Muscle of leg (tissue), 11 donors: ENCODE results near the gene PRR23C. TPM values are rescaled to one million over a fixed set of nuclear protein-coding genes. Genes with fewer than 3 reads are reported as not detected.
"Not testable (repeated sequence)": the region's sequence is repeated elsewhere in the genome, so short reads cannot be mapped to it uniquely, and the experiment has no call there.

ENCODE experiments used
- DNase-seq: peaks from one replicate; pipeline ENCODE4 v3.0.0; 2013
- H3K27ac ChIP-seq: one replicate; pipeline ENCODE4 v1.5.1; 2013; ENCODE audit warnings: mild to moderate bottlenecking, low read length, control low read depth
- H3K27me3 ChIP-seq: one replicate; pipeline ENCODE4 v1.6.1; 2013; ENCODE audit warnings: low read length; ENCODE audit not compliant: control insufficient read depth, insufficient read depth
- H3K36me3 ChIP-seq: one replicate; pipeline ENCODE4 v1.6.1; 2013; ENCODE audit warnings: low read length; ENCODE audit not compliant: control insufficient read depth, insufficient read depth
- H3K4me1 ChIP-seq: one replicate; pipeline ENCODE4 v1.6.1; 2013; ENCODE audit warnings: low read length; ENCODE audit not compliant: control insufficient read depth, insufficient read depth
- H3K4me3 ChIP-seq: one replicate; pipeline ENCODE4 v1.5.1; 2013; ENCODE audit warnings: low read length, control low read depth
- H3K9me3 ChIP-seq: replicated peaks from 2 replicates; pipeline ENCODE4 v1.6.1; 2013; ENCODE audit warnings: low read depth, low read length; ENCODE audit not compliant: control insufficient read depth
- WGBS: methylation state at CpG from one replicate; pipeline ENCODE4 v1.1.5; 2013; ENCODE audit warnings: missing lambda C conversion rate; ENCODE audit not compliant: insufficient coverage; 5-methylcytosine and 5-hydroxymethylcytosine counted together
- polyA plus RNA-seq, 8 donors: library from polyadenylated mRNA; unstranded; fragments of 120-200 nt; gene quantifications; one replicate each; pipeline versions ENCODE4 v1.2.1 to v1.2.3, GENCODE V29; 2013; ENCODE audit warnings: inconsistent platforms in 1 of 8, low replicate concordance in 1 of 8; ENCODE audit not compliant: insufficient read length in 8 of 8, insufficient read depth in 1 of 8
- total RNA-seq: library from RNA; stranded (reverse); fragments of 120-200 nt; gene quantifications from one replicate; pipeline ENCODE4 v1.2.4, GENCODE V29; 2013

Gene PRR23C
- total and polyA plus RNA-seq, 9 donors = not detected

DNA sequence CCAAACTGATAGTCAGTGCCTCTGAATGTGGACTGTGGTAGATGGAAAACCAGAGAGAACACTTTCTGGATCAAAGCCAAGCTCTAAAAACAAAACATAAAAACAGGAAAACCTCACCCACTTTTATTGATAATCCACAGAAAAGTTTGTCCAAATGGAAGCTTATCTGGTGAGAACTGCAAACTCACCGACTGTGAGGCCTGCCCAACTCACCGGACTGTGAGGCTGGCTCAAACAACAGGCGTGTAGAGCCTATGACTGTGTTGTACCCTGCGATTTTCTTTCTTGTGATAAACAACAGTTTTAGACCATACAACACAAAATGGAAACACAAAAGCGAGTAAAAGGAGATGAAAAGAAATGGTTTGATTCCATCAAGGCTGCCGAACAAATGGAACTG is 7.2 kb downstream of the PRR23C start:
- 100% methylated on average over 1 of the region's 6 CpGs for WGBS
- no peak for DNase-seq

DNA sequence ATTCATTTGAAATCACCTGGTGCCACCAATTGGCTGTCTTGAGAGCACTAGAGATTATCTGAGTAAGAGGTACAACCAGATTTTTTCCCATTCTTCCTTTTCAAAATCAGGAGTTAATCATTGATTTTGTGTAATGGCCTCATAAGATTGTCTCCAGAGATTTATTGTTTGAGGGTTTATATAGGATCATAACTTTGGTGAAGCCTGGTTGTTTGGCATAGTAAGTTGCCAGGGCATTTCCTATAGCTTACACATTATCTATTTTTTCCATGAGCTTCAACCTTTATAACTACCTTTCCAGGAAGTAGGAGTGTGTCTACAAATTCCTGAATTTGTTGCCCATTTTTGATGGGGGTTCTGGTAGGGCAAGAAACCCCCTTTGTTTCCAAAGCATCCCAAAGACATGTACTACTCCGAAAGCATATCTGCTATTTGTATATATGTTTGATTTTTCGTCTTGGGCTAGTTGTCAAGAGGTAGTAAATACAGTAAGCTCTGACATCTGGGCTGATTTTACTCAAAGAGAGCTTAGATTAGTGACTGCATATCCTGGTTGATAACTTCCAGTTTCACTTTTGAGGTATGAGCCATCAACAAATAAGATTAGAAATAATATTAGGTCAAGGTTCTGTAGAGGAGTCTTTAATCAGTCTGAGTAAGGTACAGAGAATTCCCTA is 12.2 kb downstream of the PRR23C start:
- Histone ChIP-seq H3K9me3 (no peaks in the 10 kb centered on the region), H3K4me3 (no peak overlapping the region), H3K36me3 (no peaks in the 10 kb centered on the region), H3K27me3 (no peaks in the 10 kb centered on the region), H3K4me1 (no peaks in the 10 kb centered on the region), H3K27ac (no peak overlapping the region)
- no peak for DNase-seq
- 60% methylated on average over 1 of the region's 2 CpGs for WGBS

More for the DNA sequence above, 7.2 kb downstream of the PRR23C start:
- H3K4me1 ChIP-seq = no peaks in the 10 kb centered on the region
- no peaks in the 10 kb centered on the region for H3K27me3 ChIP-seq
- H3K27ac ChIP-seq = no peak overlapping the region
- H3K36me3 ChIP-seq = no peaks in the 10 kb centered on the region
- H3K4me3 ChIP-seq = no peak overlapping the region
- H3K9me3 ChIP-seq = no peaks in the 10 kb centered on the region

DNA sequence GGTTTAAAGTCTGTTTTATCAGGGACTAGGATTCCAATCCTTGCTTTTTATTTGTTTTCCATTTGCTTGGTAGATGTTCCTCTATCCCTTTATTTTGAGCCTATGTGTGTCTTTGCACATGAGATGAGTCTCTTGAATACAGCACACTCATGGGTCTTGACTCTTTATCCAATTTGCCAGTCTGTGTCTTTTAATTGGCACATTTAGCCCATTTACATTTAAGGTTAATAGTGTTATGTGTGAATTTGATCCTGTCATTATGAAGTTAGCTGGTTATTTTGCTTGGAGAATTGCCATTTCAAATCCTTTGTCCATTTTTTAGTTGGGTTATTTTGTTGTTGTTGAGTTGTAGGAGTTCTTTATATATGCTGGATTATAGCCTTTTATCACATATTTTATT is 14.1 kb downstream of the PRR23C start:
- H3K9me3 ChIP-seq, H3K4me3 ChIP-seq, H3K36me3 ChIP-seq, H3K27ac ChIP-seq, DNase-seq, H3K27me3 ChIP-seq, H3K4me1 ChIP-seq: not testable (repeated sequence)

DNA sequence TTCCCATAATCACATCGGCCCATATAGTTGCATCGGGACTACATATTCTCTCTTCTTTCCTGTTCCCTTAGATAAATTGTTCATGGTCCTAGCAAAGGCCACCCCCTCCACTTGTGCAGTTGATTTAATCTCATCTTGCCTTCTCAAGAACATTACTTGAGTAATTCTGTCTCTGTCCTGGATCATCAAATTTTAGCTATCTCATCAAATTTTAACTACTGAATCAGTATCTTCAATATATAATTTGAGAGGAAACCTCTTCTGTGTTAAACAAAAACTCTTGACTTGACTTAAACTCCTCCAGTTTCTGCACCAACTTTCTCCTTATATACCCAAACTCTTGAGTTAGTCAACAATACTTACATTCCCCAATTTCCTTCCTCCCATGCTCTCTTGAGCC is 19.7 kb downstream of the PRR23C start:
- Histone ChIP-seq H3K27ac (no peak overlapping the region), H3K4me1 (no peaks in the 10 kb centered on the region), H3K36me3 (no peaks in the 10 kb centered on the region), H3K27me3 (no peaks in the 10 kb centered on the region), H3K9me3 (peaks cover 2% of the 10 kb centered on the region), H3K4me3 (no peak overlapping the region)
- no peak for DNase-seq
- WGBS = 94% methylated on average over 2 of the region's 2 CpGs

DNA sequence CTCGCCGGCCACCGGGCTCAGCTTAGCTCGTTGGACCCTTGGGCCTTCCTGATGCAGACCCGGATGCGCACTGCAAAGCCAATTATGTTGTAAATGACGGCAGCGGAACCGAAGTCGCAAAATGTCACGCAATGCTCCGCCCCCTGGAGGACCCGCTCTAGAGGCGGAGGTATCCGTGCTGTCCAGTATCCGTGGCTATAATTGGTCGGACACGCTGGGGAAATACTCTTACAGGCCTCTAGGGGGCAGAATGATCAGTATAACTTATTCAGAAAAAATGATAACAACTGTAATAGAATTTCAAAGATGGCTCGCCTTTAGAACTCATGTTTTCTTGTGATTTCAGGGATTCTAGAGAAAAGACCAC is 23.8 kb downstream of the PRR23C start, which contains the start of gene PRR23B:
Gene PRR23B (minus strand): TSS at position 59 of the 367 bp plus-strand sequence. CDS start 265 bp downstream, outside the sequence.
- H3K4me3 ChIP-seq = no peak within 1 kb of the TSS
- H3K4me1 ChIP-seq = no peaks in the 10 kb centered on the region
- H3K9me3 ChIP-seq = peaks cover 2% of the 10 kb centered on the region
- no peak for DNase-seq
- H3K36me3 ChIP-seq = no peaks in the 10 kb centered on the region
- no peaks in the 10 kb centered on the region for H3K27me3 ChIP-seq
- 65% methylated on average over 14 of the region's 19 CpGs for WGBS
- H3K27ac ChIP-seq = no peak within 1 kb of the TSS

DNA sequence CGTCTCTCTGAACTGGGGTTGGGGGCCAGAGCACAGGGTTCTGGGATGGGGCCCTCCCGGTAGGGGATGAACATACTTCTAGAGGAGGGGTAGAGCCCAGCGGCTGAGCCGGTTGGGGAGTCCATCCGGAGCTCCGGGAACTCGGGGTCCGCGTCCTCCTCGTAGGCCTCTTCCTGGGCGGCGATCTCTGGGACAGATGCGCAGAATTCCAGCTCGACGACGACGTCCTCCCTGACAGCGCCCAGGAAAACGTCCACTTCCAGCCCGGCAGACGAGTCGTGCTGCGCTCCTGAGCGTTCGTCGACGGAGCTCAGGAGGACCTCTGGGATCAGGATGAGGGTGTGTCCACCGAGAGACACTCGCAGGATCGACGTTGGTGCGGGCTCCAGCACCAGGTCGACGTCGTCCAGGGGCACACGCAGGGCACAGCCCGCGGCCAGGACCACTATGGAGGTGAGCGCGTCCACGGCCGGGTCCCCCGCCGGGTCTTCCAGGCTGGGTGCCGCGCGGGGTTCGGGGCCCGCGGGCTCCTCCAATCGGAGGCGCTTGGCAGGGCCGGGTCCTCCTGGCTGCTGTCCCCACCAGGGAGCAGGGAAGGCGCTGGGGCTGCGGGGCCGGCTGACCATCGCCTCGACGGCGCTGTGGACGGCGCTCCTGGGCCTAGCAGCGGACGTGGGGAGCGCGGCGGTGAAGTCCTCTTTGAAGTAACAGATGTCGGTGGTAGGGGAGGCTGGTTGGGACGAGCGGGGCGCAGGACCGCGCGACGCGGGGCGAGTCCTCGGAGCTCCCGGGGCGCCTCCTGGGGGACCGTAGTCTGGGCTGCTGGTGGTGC is 24.4 kb downstream of the PRR23C start:
- H3K27ac ChIP-seq = no peak overlapping the region
- 54% methylated on average over 81 of the region's 81 CpGs for WGBS
- DNase-seq = no peak
- H3K36me3 ChIP-seq = no peaks in the 10 kb centered on the region
- H3K9me3 ChIP-seq = peaks cover 2% of the 10 kb centered on the region
- no peaks in the 10 kb centered on the region for H3K4me1 ChIP-seq
- H3K27me3 ChIP-seq = no peaks in the 10 kb centered on the region
- no peak overlapping the region for H3K4me3 ChIP-seq

DNA sequence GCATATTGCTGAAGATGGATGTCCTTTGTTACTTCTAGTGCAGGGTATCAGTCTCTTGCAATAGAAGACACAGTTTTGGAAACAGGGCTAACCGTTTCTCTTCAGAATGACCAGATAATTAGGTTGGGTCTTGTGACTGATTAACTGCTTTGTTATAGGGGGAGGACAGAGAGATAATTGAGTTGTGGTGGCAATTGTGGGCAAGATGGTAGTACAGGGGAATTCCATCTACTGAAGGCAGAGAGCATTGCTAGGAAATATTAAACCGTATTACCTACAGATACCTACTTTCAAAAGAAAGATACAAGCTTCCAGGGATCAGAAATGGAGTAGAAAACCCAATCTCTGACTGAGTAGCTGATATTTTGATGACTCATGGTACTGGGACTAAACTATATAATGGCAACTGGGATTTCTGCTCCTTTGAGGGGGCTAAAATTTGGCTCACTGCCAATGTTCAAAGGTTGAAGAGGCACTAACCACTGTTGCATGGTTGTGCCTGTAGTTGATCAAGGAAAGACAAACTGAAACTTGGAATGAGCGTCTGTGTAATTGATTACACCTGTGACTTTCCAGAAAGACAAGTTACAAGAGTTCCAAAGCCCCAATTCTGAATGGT is 28.2 kb downstream of the PRR23C start:
- H3K4me3 ChIP-seq = no peak overlapping the region
- no peak for DNase-seq
- 50% methylated on average over 2 of the region's 3 CpGs for WGBS
- no peak overlapping the region for H3K27ac ChIP-seq
- H3K27me3 ChIP-seq = no peaks in the 10 kb centered on the region
- no peaks in the 10 kb centered on the region for H3K36me3 ChIP-seq
- no peaks in the 10 kb centered on the region for H3K4me1 ChIP-seq
- H3K9me3 ChIP-seq = peaks cover 2% of the 10 kb centered on the region

DNA sequence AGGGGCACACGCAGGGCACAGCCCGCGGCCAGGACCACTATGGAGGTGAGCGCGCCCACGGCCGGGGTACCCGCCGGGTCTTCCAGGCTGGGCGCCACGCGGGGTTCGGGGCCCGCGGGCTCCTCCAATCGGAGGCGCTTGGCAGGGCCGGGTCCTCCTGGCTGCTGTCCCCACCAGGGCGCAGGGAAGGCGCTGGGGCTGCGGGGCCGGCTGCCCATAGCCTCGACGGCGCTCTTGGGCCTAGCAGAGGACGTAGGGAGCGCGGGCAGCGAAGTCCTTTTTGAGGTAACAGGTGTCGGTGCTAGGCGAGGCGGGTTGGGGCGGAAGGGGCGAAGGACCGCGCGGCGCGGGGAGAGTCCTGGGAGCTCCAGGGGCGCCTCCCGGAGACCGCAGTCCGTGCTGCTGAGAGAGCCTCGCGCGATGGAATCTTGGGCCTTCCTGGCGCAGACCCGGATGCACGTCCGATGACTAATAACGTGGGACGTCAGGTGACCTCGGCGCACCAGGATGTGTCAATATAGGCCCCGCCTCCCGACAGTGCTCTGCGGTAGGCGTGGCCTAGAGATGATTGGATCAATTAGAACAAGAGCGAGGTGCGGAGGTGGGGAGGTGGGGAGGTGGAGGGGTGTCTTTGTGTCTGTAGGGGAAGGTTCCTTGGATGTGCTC is 38.5 kb downstream of the PRR23C start, which contains the start of gene PRR23A:
Gene PRR23A (minus strand): TSS at position 218 of the 666 bp plus-strand sequence. CDS start 0 bp downstream, at position 218.
- H3K9me3 ChIP-seq = peaks cover 6% of the 10 kb centered on the region
- no peak within 1 kb of the TSS for H3K27ac ChIP-seq
- WGBS = 77% methylated on average over 59 of the region's 60 CpGs
- H3K4me3 ChIP-seq = no peak within 1 kb of the TSS
- H3K4me1 ChIP-seq = no peaks in the 10 kb centered on the region
- no peaks in the 10 kb centered on the region for H3K36me3 ChIP-seq
- no peak for DNase-seq
- no peaks in the 10 kb centered on the region for H3K27me3 ChIP-seq

DNA sequence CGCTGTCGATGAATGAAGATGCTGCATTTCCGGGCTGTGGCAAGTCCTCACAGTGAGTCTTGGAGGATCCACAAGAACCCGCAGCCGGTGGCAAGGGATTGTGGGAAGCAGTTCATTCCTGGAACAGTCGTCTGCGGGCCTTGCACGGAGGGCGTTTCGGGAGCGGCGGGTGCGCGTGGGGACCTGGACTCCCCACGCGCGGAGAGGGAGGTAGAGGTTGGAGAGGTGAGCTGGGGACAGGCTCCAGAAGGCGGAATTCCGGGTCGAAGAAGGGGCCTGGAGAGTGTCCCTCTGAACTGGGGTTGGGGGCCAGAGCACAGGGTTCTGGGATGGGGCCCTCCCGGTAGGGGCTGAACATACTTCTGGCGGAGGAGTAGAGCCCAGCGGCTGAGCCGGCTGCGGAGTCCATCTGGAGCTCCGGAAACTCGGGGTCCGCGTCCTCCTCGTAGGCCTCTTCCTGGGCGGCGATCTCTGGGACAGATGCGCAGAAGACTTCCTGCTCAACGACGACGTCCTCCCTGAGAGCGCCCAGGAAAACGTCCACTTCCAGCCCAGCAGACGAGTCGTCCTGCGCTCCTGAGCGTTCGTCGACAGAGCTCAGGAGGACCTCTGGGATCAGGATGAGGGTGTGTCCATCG is 39.2 kb downstream of the PRR23C start:
- H3K27ac ChIP-seq = no peak overlapping the region
- no peaks in the 10 kb centered on the region for H3K4me1 ChIP-seq
- H3K4me3 ChIP-seq = no peak overlapping the region
- 87% methylated on average over 38 of the region's 45 CpGs for WGBS
- no peaks in the 10 kb centered on the region for H3K36me3 ChIP-seq
- peaks cover 6% of the 10 kb centered on the region for H3K9me3 ChIP-seq
- no peak for DNase-seq
- H3K27me3 ChIP-seq = no peaks in the 10 kb centered on the region
